ENCODE measurements around the gene BUD31. TPM values are rescaled to one million over a fixed set of nuclear protein-coding genes. Genes with fewer than 3 reads are reported as not detected.

The BUD31 gene
- total and polyA plus RNA-seq, 2 of the 8 experiments (the other 6 are each of a cell fraction or from before 2014, with no cell fraction given), result 46.7 to 114 TPM

DNA sequence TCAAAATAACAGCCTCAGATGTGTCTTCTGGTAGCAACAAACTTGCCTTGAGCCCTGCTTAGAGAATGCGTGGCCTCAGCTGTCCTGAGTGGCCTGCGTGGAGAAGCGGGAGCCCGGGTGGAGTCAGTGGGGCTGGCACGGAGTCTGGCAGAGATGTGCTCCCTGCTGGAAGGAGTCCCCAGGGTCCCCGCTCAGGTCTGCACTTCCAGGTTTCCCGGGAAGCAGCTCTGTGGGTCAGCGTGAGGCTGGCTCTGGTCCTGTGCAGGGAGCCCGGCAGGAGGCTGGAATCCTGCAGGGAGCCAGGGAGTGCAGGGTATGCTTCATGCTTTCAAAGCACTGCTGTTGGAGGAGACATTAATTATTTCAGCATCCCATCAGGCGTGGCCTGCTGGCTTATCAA is 40.1 kb downstream of the BUD31 start:
- Histone ChIP-seq H3K14ac (ENCODE audit: insufficient read length) (no peak overlapping the region), H2BK5ac (ENCODE audit: low read depth, low read length) (no peak overlapping the region; the same call in 1 of the 2 replicates), H2BK20ac (ENCODE audit: low read length) (no peak overlapping the region), H3K9me3 (ENCODE audit: insufficient read depth in 2 of 2, low read depth in 1 of 2, low read length in 1 of 2) (no peaks in the 10 kb centered on the region), H2BK12ac (ENCODE audit: low read depth, low read length) (no peak overlapping the region), H3K56ac (replicated peaks; ENCODE audit: insufficient read length, low read depth, low read length) (no peak overlapping the region), H2BK15ac (ENCODE audit: low read length) (no peak overlapping the region), H2AFZ (ENCODE audit: low read length) (no peak overlapping the region), H2AK5ac (ENCODE audit: low read depth, low read length) (no peak overlapping the region), H4K8ac (ENCODE audit: extremely low read depth, insufficient read depth, low read length) (no peak overlapping the region), H3K23me2 (ENCODE audit: low read depth, low read length) (no peaks in the 10 kb centered on the region), H3K36me3 (ENCODE audit: control insufficient read depth in 2 of 4, insufficient read depth in 4 of 4, low read length in 3 of 4) (peaks cover 53 to 81% (median 74%) of the 10 kb centered on the region in 4 experiments), H3K4me2 (ENCODE audit: insufficient read depth in 1 of 2, low read depth in 2 of 2, low read length in 2 of 2) (no peak overlapping the region), H3K9ac (replicated peaks in 1 of 4; ENCODE audit: extremely low read depth in 1 of 4, low read depth in 3 of 4, low read length in 3 of 4) (no peak overlapping the region), H3K27ac (ENCODE audit: low read depth, low read length) (no peak overlapping the region), H2BK120ac (replicated peaks; ENCODE audit: low read depth, low read length) (no peak overlapping the region), H3K4ac (replicated peaks; ENCODE audit: insufficient read length, low read depth, low read length) (no peak overlapping the region), H3K4me1 (replicated peaks in 1 of 4; ENCODE audit: control insufficient read depth in 3 of 4, insufficient read depth in 4 of 4, low read length in 3 of 4) (no peaks in the 10 kb centered on the region), H4K5ac (ENCODE audit: insufficient read length, low read depth, low read length) (no peak overlapping the region), H3K79me2 (ENCODE audit: control insufficient read depth in 1 of 2, insufficient read depth in 2 of 2, low read length in 2 of 2) (no peaks in the 10 kb centered on the region), H3K4me3 (ENCODE audit: extremely low read depth in 1 of 4, insufficient read depth in 2 of 4, low read depth in 3 of 4, low read length in 4 of 4) (no peak overlapping the region), H4K20me1 (replicated peaks in 1 of 2; ENCODE audit: control insufficient read depth in 1 of 2, insufficient read depth in 2 of 2, low read length in 2 of 2) (peaks cover 14 to 24% of the 10 kb centered on the region in 2 experiments), H3K18ac (ENCODE audit: extremely low read depth, low read length) (no peak overlapping the region), H3K27me3 (replicated peaks in 1 of 4; ENCODE audit: control insufficient read depth in 3 of 4, extremely low read depth in 1 of 4, insufficient read depth in 3 of 4, low read length in 3 of 4) (no peaks in the 10 kb centered on the region; a peak in 1 of 7 replicates), H3K23ac (ENCODE audit: insufficient read length) (no peak overlapping the region), H3K79me1 (ENCODE audit: low read depth, low read length) (no peaks in the 10 kb centered on the region), H4K91ac (replicated peaks; ENCODE audit: insufficient read length, low read length) (no peak overlapping the region)
- FAIRE-seq (no peak), DNase-seq (ENCODE audit: low read depth in 1 of 2, low spot score in 2 of 2) (no peak)
- ChIA-PET POLR2A (ENCODE audit: partially characterized antibody) (interaction anchor here (1.1 to 7.3 kb wide), 9 partner anchors 9 to 80 kb away, joined by 3 to 100 read pairs (median 4); partner anchors contain the start of genes ATP5MF, BUD31, CPSF4 and PTCD1), CTCF (ENCODE audit: partially characterized antibody) (interaction anchor here (0.8 to 2.4 kb wide), 4 partner anchors 8 to 402 kb away, joined by 3 to 6 read pairs (median 4); no protein-coding TSS in a partner anchor)
- WGBS, 2 experiments (ENCODE audit: extremely low coverage in 1 of 2, insufficient coverage in 1 of 2, insufficient read length in 1 of 2, insufficient replicate concordance in 2 of 2, low coverage in 1 of 2, low lambda C conversion rate in 2 of 2, missing lambda C conversion rate in 1 of 2), result 92% methylated on average over 10 of the region's 10 CpGs; no CpG with 5 or more reads in 1 of the 2 experiments
- TF ChIP-seq KDM1A (IDR thresholded peaks at IDR 0.05; ENCODE audit: borderline replicate concordance, low read length), result no peak
- TF ChIP-seq BCL11A (IDR thresholded peaks at IDR 0.05; ENCODE audit: low read depth in 2 of 2, low read length in 2 of 2), result no peak
- TF ChIP-seq POLR2AphosphoS5 (IDR thresholded peaks at IDR 0.05; ENCODE audit: low read depth, low read length), result no peak
- no peak for TF ChIP-seq SP4 (IDR thresholded peaks at IDR 0.05; ENCODE audit: low read length)
- TF ChIP-seq, protein P1, sequence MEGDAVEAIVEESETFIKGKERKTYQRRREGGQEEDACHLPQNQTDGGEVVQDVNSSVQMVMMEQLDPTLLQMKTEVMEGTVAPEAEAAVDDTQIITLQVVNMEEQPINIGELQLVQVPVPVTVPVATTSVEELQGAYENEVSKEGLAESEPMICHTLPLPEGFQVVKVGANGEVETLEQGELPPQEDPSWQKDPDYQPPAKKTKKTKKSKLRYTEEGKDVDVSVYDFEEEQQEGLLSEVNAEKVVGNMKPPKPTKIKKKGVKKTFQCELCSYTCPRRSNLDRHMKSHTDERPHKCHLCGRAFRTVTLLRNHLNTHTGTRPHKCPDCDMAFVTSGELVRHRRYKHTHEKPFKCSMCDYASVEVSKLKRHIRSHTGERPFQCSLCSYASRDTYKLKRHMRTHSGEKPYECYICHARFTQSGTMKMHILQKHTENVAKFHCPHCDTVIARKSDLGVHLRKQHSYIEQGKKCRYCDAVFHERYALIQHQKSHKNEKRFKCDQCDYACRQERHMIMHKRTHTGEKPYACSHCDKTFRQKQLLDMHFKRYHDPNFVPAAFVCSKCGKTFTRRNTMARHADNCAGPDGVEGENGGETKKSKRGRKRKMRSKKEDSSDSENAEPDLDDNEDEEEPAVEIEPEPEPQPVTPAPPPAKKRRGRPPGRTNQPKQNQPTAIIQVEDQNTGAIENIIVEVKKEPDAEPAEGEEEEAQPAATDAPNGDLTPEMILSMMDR (IDR thresholded peaks at IDR 0.05; ENCODE audit: control extremely low read depth in 1 of 3, insufficient read depth in 1 of 3, low read depth in 1 of 3, low read length in 3 of 3), result no peak
- TF ChIP-seq ASH2L (IDR thresholded peaks at IDR 0.05; ENCODE audit: low read length), result no peak
- no peak for TF ChIP-seq SAP30 (IDR thresholded peaks at IDR 0.05; ENCODE audit: insufficient read depth, insufficient replicate concordance, low read length)
- TF ChIP-seq CHD1 (IDR thresholded peaks at IDR 0.05; ENCODE audit: low read depth, low read length), result no peak
- TF ChIP-seq POU5F1 (IDR thresholded peaks at IDR 0.05; ENCODE audit: low read depth, low read length), result no peak
- no peak for TF ChIP-seq GABPA (IDR thresholded peaks at IDR 0.05; ENCODE audit: borderline replicate concordance, insufficient read depth, low read length)
